Ovary (tissue), 9 donors: ENCODE measurements around the gene NOX3. TPM values are rescaled to one million over a fixed set of nuclear protein-coding genes. Genes with fewer than 3 reads are reported as not detected.

Source experiments
- DNase-seq, 5 donors: peaks; one replicate each; pipeline ENCODE4 v3.0.0-alpha.2; 2019 to 2020
- H3K27ac ChIP-seq, 2 donors: fragments of 200-600 bp; one replicate each; pipeline versions ENCODE4 v1.5.1 to v1.8.0; 2019 to 2022
- H3K27me3 ChIP-seq: fragments of 200-600 bp; one replicate; pipeline ENCODE4 v1.8.0; 2022
- H3K36me3 ChIP-seq: fragments of 200-600 bp; sonication (generic); one replicate; pipeline ENCODE4 v1.5.1; 2019
- H3K4me1 ChIP-seq: one replicate; pipeline ENCODE4 v1.8.1; 2013; ENCODE audit warnings: mild to moderate bottlenecking, moderate library complexity; ENCODE audit not compliant: insufficient read depth
- H3K4me3 ChIP-seq: fragments of 200-600 bp; sonication (generic); one replicate; pipeline ENCODE4 v1.5.1; 2017
- H3K9me3 ChIP-seq, 2 donors: fragments of 200-600 bp in 1 of 2; sonication (generic) in 1 of 2; one replicate each; pipeline versions ENCODE4 v1.5.1 to v1.8.1; 2013 to 2019; ENCODE audit warnings: mild to moderate bottlenecking in 1 of 2, moderate library complexity in 1 of 2
- CTCF ChIP-seq, 3 donors: fragments of 450-650 bp in 2 of 3; fragments of 200-600 bp in 1 of 3; IDR thresholded peaks; one replicate each; pipeline versions ENCODE4 v1.5.1 to v1.8.0; 2016 to 2022; ENCODE audit warnings: antibody characterized with exemption in 3 of 3, mild to moderate bottlenecking in 1 of 3
- EP300 ChIP-seq: sonication (generic); formaldehyde crosslinking; IDR thresholded peaks from one replicate; pipeline ENCODE4 v1.6.1; 2017; ENCODE audit warnings: antibody characterized with exemption
- POLR2A ChIP-seq: fragments of 450-650 bp; IDR thresholded peaks from one replicate; pipeline ENCODE4 v1.6.1; 2017; ENCODE audit warnings: antibody characterized with exemption, mild to moderate bottlenecking, moderate library complexity
- WGBS, 3 donors: extraction: QIAGEN DNeasy Blood & Tissue Kit in 1 of 3; methylation state at CpG; one replicate each; pipeline versions ENCODE4 v1.1.5 to v1.1.7; 2013 to 2017; 5-methylcytosine and 5-hydroxymethylcytosine counted together
- intact Hi-C, 4 donors: fragments of 100-400 bp; cut with DNase I; formaldehyde crosslinking; loops; one replicate each; pipeline versions ENCODE4 v1.11.0 to v1.15.1; 2022 to 2023
- polyA plus RNA-seq, 2 donors: library from polyadenylated mRNA; stranded (reverse); fragments of 200-250 nt in 1 of 2; fragments of 350-450 nt in 1 of 2; fragmentation: Illumina TruSeq in 1 of 2; extraction: RNeasy Lipid Tissue Mini Kit (QIAGEN cat#74804) in 1 of 2; gene quantifications; one replicate each; pipeline ENCODE4 v1.2.3, GENCODE V29; 2013 to 2014
- total RNA-seq, 7 donors: library from RNA; depleted of rRNA in 2 of 7; stranded (reverse); fragments of >200 nt in 2 of 7; fragmentation: NEBNext Ultra II Directional in 3 of 7; extraction: Animal tissue kit (Norgen Biotek cat#: 25700) in 3 of 7; gene quantifications; one replicate each; pipeline versions ENCODE4 v1.1.0 to v1.2.4, GENCODE V29; 2016 to 2023
- donor health status: DM: no; HTN: no; CAD: no; lungs with moderate emphysema.
- donor health status: DM: no; HTN: no; CAD: no.
- donor health status: Bipolar disorder and iron deficiency.
- donor health status: DM: yes; HTN: yes; CAD: no.
- donor health status: DM: no; HTN: no; CAD: no.
- donor health status: DM: yes; HTN: yes; CAD: no.

Gene NOX3
- total and polyA plus RNA-seq, 9 donors, result not detected

- 92 to 93% (median 92%) methylated on average over 3 of the region's 3 CpGs for WGBS, 3 donors
- Histone ChIP-seq H3K4me1 (no peaks in the 10 kb centered on the region), H3K27me3 (no peaks in the 10 kb centered on the region), H3K9me3 (no peaks in the 10 kb centered on the region), H3K4me3 (no peak overlapping the region), H3K27ac (no peak overlapping the region), H3K36me3 (no peaks in the 10 kb centered on the region)
- DNase-seq, result no peak
- intact Hi-C loops, result no loop called here
- no peak for TF ChIP-seq EP300
- TF ChIP-seq POLR2A, result no peak
- no peak for TF ChIP-seq CTCF (IDR thresholded peaks at IDR 0.05)
Observed at GRCh38 chr6:155378724-155379123, 76.9 kb downstream of the NOX3 start.

- H3K27ac ChIP-seq, result no peak overlapping the region
- no peaks in the 10 kb centered on the region for H3K4me1 ChIP-seq
- H3K27me3 ChIP-seq, result no peaks in the 10 kb centered on the region
- TF ChIP-seq POLR2A (no peak), EP300 (no peak), CTCF (IDR thresholded peaks at IDR 0.05) (no peak)
- H3K36me3 ChIP-seq, result no peaks in the 10 kb centered on the region
- no peaks in the 10 kb centered on the region for H3K9me3 ChIP-seq
- H3K4me3 ChIP-seq, result no peak overlapping the region
- no peak for DNase-seq
- intact Hi-C loops, result no loop called here
Observed at GRCh38 chr6:155378276-155378675, 77.4 kb downstream of the NOX3 start.

GRCh38 chr6:155377061-155377460 lies 78.6 kb downstream of the NOX3 start:
- WGBS, 3 donors, result 82 to 91% (median 83%) methylated on average over 1 of the region's 1 CpG
- intact Hi-C loops, result no loop called here
- TF ChIP-seq CTCF (IDR thresholded peaks at IDR 0.05) (no peak), POLR2A (no peak), EP300 (no peak)
- Histone ChIP-seq H3K9me3 (no peaks in the 10 kb centered on the region), H3K27me3 (no peaks in the 10 kb centered on the region), H3K4me1 (no peaks in the 10 kb centered on the region), H3K36me3 (no peaks in the 10 kb centered on the region), H3K4me3 (no peak overlapping the region), H3K27ac (no peak overlapping the region)
- no peak for DNase-seq

- DNase-seq, result no peak
- intact Hi-C loops, result no loop called here
- 76 to 88% (median 79%) methylated on average over 2 of the region's 2 CpGs for WGBS, 3 donors
- H3K27me3 ChIP-seq, result no peaks in the 10 kb centered on the region
- H3K27ac ChIP-seq, result no peak overlapping the region
- no peak overlapping the region for H3K4me3 ChIP-seq
- H3K36me3 ChIP-seq, result no peaks in the 10 kb centered on the region
- no peaks in the 10 kb centered on the region for H3K9me3 ChIP-seq
- no peaks in the 10 kb centered on the region for H3K4me1 ChIP-seq
- no peak for TF ChIP-seq EP300
- no peak for TF ChIP-seq POLR2A
- no peak for TF ChIP-seq CTCF (IDR thresholded peaks at IDR 0.05)
Observed at GRCh38 chr6:155375801-155376200, 79.8 kb downstream of the NOX3 start.

- no peaks in the 10 kb centered on the region for H3K36me3 ChIP-seq
- H3K27me3 ChIP-seq, result no peaks in the 10 kb centered on the region
- no peak overlapping the region for H3K4me3 ChIP-seq
- 84 to 93% (median 91%) methylated on average over 2 of the region's 2 CpGs for WGBS, 3 donors
- TF ChIP-seq POLR2A, result no peak
- TF ChIP-seq CTCF (IDR thresholded peaks at IDR 0.05), result no peak
- H3K27ac ChIP-seq, result no peak overlapping the region
- intact Hi-C loops, result no loop called here
- no peaks in the 10 kb centered on the region for H3K9me3 ChIP-seq
- DNase-seq, result no peak
- no peaks in the 10 kb centered on the region for H3K4me1 ChIP-seq
Observed at GRCh38 chr6:155374681-155375080, 81.0 kb downstream of the NOX3 start.
